HG02840 (cell line): ENCODE measurements around the gene SDK2.

Experiments used
- ATAC-seq: cut with Tn5 transposase; IDR thresholded peaks from one replicate; pipeline ENCODE4 v1.9.1; 2021; ENCODE audit warnings: mild to moderate bottlenecking, moderate library complexity, moderate number of reproducible peaks; ENCODE audit not compliant: unreplicated experiment, low FRiP score

SDK2 gene

GRCh38 chr17:73357318-73357717 is 286.9 kb downstream of the SDK2 start:
- no peak for ATAC-seq

GRCh38 chr17:73356561-73357170 is 287.6 kb downstream of the SDK2 start:
- no peak for ATAC-seq

- no peak for ATAC-seq
These were observed 289.6 kb downstream of the SDK2 start for GRCh38 chr17:73354423-73355284.

- no peak for ATAC-seq
These were observed 292.0 kb downstream of the SDK2 start for GRCh38 chr17:73352261-73352660.

GRCh38 chr17:73351764-73352163 is 292.5 kb downstream of the SDK2 start:
- no peak for ATAC-seq

GRCh38 chr17:73350864-73351263 is 293.4 kb downstream of the SDK2 start:
- no peak for ATAC-seq

- ATAC-seq, result no peak
These were observed 294.6 kb downstream of the SDK2 start for GRCh38 chr17:73349647-73350046.

GRCh38 chr17:73349138-73349537 is 295.1 kb downstream of the SDK2 start:
- ATAC-seq, result no peak

GRCh38 chr17:73348829-73349095 is 295.5 kb downstream of the SDK2 start:
- no peak for ATAC-seq

- ATAC-seq, result no peak
These were observed 296.0 kb downstream of the SDK2 start for GRCh38 chr17:73348018-73348828.

GRCh38 chr17:73347351-73347750 is 296.9 kb downstream of the SDK2 start:
- no peak for ATAC-seq

GRCh38 chr17:73346501-73347162 is 297.6 kb downstream of the SDK2 start:
- no peak for ATAC-seq

- no peak for ATAC-seq
These were observed 300.3 kb downstream of the SDK2 start for GRCh38 chr17:73343739-73344454.

- no peak for ATAC-seq
These were observed 301.0 kb downstream of the SDK2 start for GRCh38 chr17:73343168-73343634.

GRCh38 chr17:73342541-73343167 is 301.6 kb downstream of the SDK2 start:
- no peak for ATAC-seq

- ATAC-seq, result no peak
These were observed 302.2 kb downstream of the SDK2 start for GRCh38 chr17:73342050-73342522.

- no peak for ATAC-seq
These were observed 302.7 kb downstream of the SDK2 start for GRCh38 chr17:73341350-73342049.

GRCh38 chr17:73340093-73340596 is 304.1 kb downstream of the SDK2 start:
- ATAC-seq, result no peak
